Mesothelial cell of epicardium (in vitro differentiated cells): ENCODE results near the gene FHL2. TPM values are rescaled to one million over a fixed set of nuclear protein-coding genes. Genes with fewer than 3 reads are reported as not detected.
"Not testable (repeated sequence)": the region's sequence is repeated elsewhere in the genome, so short reads cannot be mapped to it uniquely, and the experiment has no call there.

Experiments
- DNase-seq, 2 experiments: peaks; one replicate each; pipeline ENCODE4 v3.0.0; 2021; ENCODE audit warnings: low spot score in 2 of 2; ENCODE audit not compliant: unreplicated experiment in 2 of 2
- H3K27ac Mint-ChIP-seq: 2 replicates; pipeline ENCODE4 v1.8.0; 2021; ENCODE audit warnings: mixed read lengths
- H3K27me3 Mint-ChIP-seq: 2 replicates; pipeline ENCODE4 v1.8.0; 2021; ENCODE audit warnings: low read depth, mixed read lengths
- H3K36me3 Mint-ChIP-seq: 2 replicates; pipeline ENCODE4 v1.8.0; 2021; ENCODE audit warnings: mixed read lengths
- H3K4me1 Mint-ChIP-seq: 2 replicates; pipeline ENCODE4 v1.8.0; 2021; ENCODE audit warnings: mixed read lengths
- H3K4me3 Mint-ChIP-seq: 2 replicates; pipeline ENCODE4 v1.8.0; 2021; ENCODE audit warnings: mild to moderate bottlenecking, moderate library complexity, mixed read lengths
- H3K9me3 Mint-ChIP-seq: 2 replicates; pipeline ENCODE4 v1.8.0; 2021; ENCODE audit warnings: mixed read lengths
- CTCF ChIP-seq: fragments of 200-600 bp; sonication (generic); IDR thresholded peaks from one replicate; pipeline ENCODE4 v1.5.0; 2021; ENCODE audit warnings: antibody characterized with exemption; ENCODE audit not compliant: unreplicated experiment
- total RNA-seq: library from RNA; stranded (reverse); gene quantifications from 3 replicates; pipeline ENCODE4 v1.2.1, GENCODE V29; 2021

Gene FHL2
- total RNA-seq, 1 donor from 2014 or later: 37.9 TPM

- peaks cover 43% of the 10 kb centered on the region for H3K4me1 Mint-ChIP-seq
- no peaks in the 10 kb centered on the region for H3K36me3 Mint-ChIP-seq
- no peak for DNase-seq
- H3K27ac Mint-ChIP-seq: peak overlapping the region; percentile 92
- H3K4me3 Mint-ChIP-seq: peak overlapping the region; percentile 84
- no peak for TF ChIP-seq CTCF
- no peaks in the 10 kb centered on the region for H3K9me3 Mint-ChIP-seq
- no peaks in the 10 kb centered on the region for H3K27me3 Mint-ChIP-seq
These were observed 70.3 kb downstream of the FHL2 start for GRCh38 chr2:105328281-105329196.

- Mint-ChIP-seq H3K4me1 (peaks cover 43% of the 10 kb centered on the region), H3K27me3 (no peaks in the 10 kb centered on the region), H3K4me3 (peak overlapping the region; percentile 84), H3K36me3 (no peaks in the 10 kb centered on the region), H3K27ac (peak overlapping the region; percentile 30), H3K9me3 (no peaks in the 10 kb centered on the region)
- no peak for TF ChIP-seq CTCF
- DNase-seq: no peak
These were observed 71.2 kb downstream of the FHL2 start for GRCh38 chr2:105327690-105328089.

- H3K36me3 Mint-ChIP-seq, H3K27ac Mint-ChIP-seq, DNase-seq, H3K4me3 Mint-ChIP-seq, H3K9me3 Mint-ChIP-seq, H3K27me3 Mint-ChIP-seq: not testable (repeated sequence)
- H3K4me1 Mint-ChIP-seq: peaks cover 43% of the 10 kb centered on the region
These were observed 71.6 kb downstream of the FHL2 start for GRCh38 chr2:105327271-105327670.

- DNase-seq: no peak
- H3K4me3 Mint-ChIP-seq: no peak overlapping the region
- no peaks in the 10 kb centered on the region for H3K9me3 Mint-ChIP-seq
- no peaks in the 10 kb centered on the region for H3K36me3 Mint-ChIP-seq
- no peaks in the 10 kb centered on the region for H3K27me3 Mint-ChIP-seq
- no peak for TF ChIP-seq CTCF
- H3K4me1 Mint-ChIP-seq: peaks cover 45% of the 10 kb centered on the region
- peak overlapping the region; percentile 95 for H3K27ac Mint-ChIP-seq
These were observed 73.4 kb downstream of the FHL2 start for GRCh38 chr2:105325389-105325963.

GRCh38 chr2:105324732-105325131 is 74.1 kb downstream of the FHL2 start:
- Mint-ChIP-seq H3K27ac (peak overlapping the region; percentile 95), H3K27me3 (no peaks in the 10 kb centered on the region), H3K4me1 (peaks cover 46% of the 10 kb centered on the region), H3K9me3 (no peaks in the 10 kb centered on the region), H3K36me3 (no peaks in the 10 kb centered on the region), H3K4me3 (no peak overlapping the region)
- DNase-seq: no peak
- TF ChIP-seq CTCF: no peak

- H3K27ac Mint-ChIP-seq: peak overlapping the region; percentile 95
- H3K36me3 Mint-ChIP-seq: no peaks in the 10 kb centered on the region
- no peaks in the 10 kb centered on the region for H3K27me3 Mint-ChIP-seq
- no peak overlapping the region for H3K4me3 Mint-ChIP-seq
- H3K4me1 Mint-ChIP-seq: peaks cover 44% of the 10 kb centered on the region
- TF ChIP-seq CTCF: no peak
- no peak for DNase-seq
- no peaks in the 10 kb centered on the region for H3K9me3 Mint-ChIP-seq
These were observed 74.8 kb downstream of the FHL2 start for GRCh38 chr2:105324101-105324500.
